HG03520 (cell line): ENCODE data around the gene RBM19.

ENCODE experiments used
- ATAC-seq: cut with Tn5 transposase; IDR thresholded peaks from one replicate; pipeline ENCODE4 v1.9.1; 2021; ENCODE audit warnings: mild to moderate bottlenecking, moderate library complexity; ENCODE audit not compliant: unreplicated experiment

Gene RBM19

DNA sequence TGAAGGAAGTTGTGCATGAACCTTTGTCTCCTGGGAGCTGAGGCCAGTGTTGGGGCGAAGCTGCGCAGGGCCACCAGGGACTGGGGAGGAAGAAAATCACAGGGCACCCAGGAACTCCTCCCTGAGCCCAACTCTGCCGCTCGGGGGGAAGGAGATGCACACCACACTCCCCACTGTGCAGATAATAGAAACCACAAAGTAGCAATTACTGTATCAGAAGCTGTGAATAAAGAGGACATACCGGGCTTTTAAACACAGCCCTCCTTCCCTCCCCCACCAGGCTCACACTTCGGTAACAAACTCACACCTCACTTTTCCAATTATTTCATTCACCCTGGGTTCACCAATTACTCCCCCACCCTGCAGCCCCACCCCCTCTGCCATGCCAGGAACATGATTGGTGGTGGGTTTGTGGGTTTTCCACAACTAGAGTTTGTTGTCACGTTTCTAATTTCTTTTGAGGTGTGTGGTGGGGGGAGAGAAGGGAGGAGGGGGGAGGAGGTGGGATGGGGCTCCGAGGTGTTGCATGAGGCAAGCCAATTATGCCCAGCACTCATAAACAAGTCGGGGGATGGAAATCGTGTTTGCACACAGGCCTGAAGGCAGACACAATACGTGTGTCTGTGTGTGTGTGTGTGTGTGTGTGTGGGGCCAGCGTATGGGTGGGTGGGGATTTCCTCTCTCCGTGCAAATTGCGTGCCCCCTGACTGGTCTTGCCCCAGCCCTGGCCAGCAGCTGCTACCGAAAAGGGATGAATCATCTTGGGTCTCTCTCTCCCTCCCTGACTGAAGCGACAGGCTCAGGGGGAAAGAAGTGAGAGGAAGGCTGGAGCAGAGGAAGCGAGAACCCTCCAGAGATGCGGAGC is 103.3 kb downstream of the RBM19 start:
- no peak for ATAC-seq

DNA sequence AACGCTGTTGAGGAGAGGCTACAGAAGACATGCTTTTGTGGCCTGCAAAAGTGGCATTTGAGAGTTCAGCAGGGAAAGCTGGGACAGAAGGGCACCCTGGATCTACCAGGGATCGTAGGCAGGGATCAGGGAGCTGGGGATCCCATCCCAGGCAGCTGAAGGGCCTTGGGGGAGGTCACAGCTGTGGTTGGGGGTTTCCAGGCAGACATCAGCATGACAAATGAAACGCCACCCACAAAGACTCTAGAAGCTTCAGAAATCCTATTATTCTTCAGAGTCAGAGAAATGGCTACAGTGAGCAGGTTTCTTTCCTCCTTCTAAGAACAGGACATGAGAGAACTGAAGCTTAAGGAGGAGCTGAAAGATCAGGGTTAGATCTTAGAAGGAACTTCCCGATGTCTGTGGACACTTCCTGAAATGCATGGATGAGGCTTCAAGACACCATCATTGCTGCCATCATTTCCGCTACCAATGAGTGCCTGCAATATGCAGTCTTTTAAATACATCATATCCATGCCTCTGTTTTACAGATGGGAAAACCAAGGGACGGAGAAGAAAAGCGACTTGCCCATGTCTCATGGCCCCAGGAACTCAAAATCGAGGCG is 104.3 kb downstream of the RBM19 start:
- ATAC-seq = no peak

- no peak for ATAC-seq
Observed at GRCh38 chr12:113860950-113861349, 105.2 kb downstream of the RBM19 start.

GRCh38 chr12:113860059-113860820 is 105.9 kb downstream of the RBM19 start:
- ATAC-seq = no peak

DNA sequence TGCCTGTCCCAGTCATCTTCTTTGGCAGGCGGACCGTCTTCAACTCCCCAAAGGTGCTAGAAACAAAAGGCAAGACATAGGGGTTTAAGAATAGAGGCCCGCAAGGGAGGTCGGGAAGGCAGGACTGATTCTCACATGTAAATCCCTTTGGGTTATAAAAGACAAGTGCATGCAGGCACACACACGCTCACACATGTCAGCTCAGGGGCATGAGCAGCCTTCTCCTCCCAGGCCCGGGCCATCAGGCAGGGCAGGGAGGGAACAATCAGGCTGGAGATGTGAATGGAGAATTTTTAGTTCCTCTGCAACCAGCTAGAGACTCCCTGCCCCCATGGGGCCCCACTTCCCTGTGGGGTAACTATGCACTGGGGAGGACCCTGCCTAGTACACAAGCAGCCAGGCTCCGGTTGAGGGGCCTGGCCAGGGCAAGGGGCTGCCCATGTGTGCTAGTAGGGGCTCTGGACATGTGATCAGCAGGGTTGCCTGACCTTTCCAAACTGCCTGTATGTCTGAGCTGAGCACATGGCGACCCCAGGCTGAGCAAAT is 107.2 kb downstream of the RBM19 start:
- no peak for ATAC-seq

DNA sequence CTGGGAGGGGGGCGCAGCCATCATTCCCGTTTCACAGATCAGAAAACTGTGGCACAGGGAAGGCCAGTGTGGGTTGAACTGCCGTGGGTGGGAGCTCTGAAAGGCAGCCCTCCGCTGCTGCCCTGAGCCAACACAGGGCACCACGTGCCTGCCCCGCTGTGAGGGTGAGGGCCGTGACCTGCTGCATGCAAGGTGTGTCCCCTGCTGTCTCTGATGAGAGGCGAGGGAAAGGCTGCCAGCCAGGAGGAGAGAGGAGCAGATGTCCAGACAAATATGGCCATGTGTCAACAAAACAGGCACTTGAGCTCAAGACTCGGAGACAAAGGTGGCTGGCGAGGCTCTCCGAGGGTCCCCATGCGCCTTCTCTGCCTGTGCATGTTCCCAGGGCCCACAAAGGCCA is 108.8 kb downstream of the RBM19 start:
- ATAC-seq = no peak

- no peak for ATAC-seq
Observed at GRCh38 chr12:113855998-113856397, 110.1 kb downstream of the RBM19 start.

DNA sequence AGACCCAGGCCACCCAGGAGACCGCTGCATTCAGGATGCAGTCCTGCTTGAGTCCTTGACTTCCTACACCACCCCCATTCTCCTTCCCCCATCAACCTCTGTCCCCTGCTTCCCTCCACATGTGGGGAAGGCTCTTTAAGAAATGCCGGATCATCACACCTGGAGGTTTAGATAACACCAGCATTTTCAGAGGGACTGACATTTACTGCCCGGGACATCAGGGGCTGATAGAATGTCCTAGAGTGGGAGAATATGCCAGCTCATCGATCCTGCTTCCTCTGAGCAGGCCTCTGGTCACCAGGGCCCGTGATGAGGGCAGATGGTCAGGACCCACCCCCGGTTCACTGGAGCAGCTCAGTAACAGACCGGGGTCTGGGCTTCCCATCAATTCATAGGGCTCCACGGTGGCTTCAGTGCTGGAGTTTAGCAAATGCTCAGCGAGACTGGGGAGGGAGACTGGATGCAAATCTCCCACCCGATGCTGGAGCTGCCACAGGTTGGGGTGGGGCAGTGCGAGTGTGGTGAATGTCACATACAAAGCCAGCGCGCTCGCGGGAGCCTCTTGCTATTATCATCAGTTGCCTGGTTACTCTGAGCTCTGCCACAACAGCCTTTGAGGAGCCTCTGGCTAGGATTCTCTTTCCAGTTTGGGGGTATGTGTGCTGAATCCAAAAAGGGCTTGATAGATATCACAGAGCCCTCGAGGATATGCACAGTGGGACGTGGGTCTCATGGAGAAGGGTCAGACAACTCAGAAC is 111.6 kb downstream of the RBM19 start:
- no peak for ATAC-seq

GRCh38 chr12:113853491-113853890 is 112.6 kb downstream of the RBM19 start:
- no peak for ATAC-seq

DNA sequence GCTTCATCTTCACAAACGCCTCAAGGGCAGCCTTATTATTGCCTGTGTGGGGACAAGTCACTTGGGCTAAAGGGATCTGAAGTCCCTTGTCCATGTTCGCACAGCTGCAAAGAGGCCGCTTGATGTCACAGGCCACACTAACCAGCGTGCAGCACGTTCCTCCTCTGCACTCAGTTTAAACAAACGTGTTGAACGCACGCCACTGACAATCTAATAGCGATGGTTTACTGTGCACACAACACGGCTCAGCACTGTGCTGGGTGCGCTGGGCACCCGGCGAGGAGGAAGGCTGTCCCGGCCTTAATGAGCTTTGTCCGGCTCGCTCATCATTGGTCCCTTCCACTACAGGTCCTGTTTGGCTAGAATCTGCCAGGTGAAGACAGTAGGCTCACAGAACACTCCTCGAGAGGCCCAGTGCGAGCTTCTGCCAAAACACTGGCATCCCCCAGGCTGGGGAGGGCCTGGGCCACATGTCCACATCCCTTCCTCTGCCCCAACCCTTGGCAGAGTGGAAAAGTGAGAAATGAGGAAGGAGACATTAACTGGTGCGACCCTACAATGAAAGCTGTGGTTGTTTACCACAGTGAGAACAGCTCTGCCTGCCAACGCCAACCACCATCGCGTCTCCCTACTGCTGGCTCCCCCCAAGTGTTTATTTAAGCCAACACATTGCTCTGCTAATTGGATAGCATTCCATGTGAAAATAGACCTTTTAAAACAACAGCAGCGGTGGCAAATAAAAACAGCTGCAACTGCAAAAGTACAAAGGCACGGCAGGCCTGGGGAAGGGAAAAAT is 113.2 kb downstream of the RBM19 start:
- no peak for ATAC-seq

DNA sequence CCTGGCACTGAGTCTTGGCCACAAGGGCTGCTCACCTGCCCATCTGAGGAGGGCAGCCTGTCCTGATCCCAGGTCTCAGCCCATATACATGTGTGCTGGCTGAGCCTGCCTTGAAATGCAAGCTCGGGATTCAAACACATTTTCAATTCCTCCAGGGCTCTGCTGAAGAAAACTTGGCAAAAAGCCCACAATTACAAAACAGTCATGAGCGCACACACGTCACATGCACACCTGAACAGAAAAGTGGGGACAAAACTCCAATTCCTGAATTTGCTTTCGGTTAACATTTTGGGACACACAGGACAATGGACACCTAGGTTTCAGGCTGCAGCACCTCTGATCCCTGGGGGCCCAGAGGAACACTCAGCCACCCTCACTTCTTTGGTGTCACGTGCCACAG is 113.9 kb downstream of the RBM19 start:
- ATAC-seq = no peak

DNA sequence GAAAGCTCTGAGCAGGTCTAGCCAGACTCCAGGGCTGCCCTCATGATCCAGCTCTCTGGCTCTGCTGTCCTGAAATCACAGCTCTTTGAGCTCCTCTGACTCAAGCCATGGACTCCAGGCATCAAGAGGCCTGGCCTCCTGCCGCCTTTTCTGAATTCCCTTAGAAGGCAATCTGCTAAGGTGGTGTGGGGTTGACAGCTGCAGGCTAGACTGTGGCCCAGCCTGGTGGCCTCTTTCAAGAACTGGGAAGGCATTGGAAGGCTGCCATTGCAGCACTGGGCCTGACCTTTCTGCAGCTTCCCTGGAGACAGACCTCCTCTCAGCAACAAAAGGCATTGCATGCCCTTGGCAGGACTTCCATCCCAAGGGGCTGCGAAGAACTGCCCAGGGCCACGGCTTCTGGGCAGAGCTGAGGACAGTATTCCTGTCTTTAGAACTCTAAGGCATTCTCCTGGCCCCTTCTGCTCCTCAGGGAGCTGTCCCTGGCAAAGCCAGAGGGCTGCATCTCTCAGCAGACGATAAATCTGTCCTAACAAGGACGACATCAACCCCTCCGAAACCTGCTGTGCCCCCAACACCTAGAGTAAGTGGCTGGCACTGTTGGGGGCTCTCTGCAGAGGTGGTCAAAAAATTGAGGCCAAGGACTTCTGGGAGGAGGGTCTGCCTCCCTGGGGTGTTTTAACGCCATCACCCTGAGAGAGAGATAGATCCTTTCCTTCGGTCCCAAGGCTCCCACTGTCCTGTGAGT is 115.6 kb downstream of the RBM19 start:
- ATAC-seq = no peak

DNA sequence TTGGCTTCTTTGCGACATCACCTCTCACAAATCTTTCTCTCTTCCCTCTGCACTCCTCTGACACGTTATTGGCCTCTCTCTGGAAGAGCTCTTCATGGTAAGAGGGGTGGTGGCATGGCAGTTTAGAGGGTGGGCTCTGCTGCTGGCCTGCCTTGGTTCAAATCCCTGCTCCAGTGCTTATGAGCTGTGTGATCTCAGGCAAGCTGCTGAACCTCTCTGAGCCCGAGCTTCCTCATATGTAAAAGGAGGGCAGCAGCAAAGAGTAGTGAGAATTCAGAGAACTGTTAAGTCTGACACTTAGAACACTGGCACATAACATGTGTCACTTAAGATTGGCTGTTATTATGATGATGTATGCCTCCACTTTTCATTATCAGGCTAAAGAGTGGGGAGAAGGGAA is 118.3 kb downstream of the RBM19 start:
- no peak for ATAC-seq

DNA sequence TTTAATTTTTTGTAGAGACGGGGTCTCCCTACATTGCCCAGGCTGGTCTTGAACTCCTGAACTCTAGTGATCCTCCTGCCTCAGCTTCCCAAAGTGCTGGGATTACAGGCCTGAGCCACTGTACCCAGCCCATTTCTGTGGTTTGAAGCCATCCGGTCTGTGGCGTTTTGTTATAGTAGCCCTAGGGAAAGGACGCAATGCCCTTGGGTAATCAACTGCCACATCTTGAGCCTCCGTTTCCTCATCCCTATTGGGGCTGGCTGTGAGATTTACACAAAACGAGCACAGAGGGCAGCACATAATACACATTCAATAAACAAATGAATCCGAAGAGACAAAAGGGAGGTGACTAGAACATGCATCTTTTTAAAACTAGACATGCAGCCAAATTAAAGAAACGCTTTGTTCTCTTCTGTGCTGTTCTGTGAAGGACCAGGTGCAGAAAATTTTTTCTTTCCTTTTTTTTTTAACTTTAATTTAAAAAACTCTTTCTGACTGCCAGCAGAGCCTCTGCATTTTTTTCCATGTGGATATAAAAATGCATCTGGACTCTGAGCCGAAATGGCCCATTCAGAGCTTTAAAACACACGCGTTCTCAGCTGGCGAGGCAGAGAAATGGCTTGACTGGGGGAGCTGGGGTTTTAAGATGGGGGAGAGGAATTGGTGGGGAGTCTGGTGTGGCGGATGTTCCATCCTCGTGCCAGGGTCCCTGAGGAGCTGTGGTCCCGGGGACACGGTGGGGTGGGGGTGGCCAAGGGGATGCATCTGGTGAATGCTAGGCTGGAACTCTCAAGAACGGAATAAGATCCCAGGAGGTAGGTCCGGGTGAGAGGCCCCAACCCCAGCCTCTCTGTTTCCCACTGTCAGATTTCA is 119.0 kb downstream of the RBM19 start:
- ATAC-seq = no peak

- no peak for ATAC-seq
Observed at GRCh38 chr12:113845900-113846674, 120.0 kb downstream of the RBM19 start.

- no peak for ATAC-seq
Observed at GRCh38 chr12:113844495-113845210, 121.5 kb downstream of the RBM19 start.

DNA sequence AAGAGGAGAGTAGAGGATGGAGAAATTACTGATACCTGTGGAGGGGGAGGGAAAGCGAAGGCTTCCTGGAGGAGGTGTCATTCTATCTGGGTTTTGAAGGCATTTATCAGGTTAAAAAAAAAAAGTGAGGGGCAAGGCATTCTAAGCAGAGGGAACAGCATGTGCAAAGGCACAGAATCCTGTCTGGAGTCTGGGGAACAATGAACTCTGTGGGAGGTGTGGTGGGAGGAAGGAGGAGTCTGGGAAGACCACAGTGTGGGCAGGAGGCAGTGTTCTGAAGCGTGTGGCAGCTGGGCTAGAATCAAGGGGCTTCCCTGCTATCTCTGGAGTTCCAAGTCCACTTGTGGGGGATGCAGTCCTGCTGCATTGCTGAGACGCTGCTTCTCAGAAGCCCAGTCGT is 123.4 kb downstream of the RBM19 start:
- ATAC-seq = no peak
